Measurements from ENCODE around the gene DIAPH3. TPM values are rescaled to one million over a fixed set of nuclear protein-coding genes. Genes with fewer than 3 reads are reported as not detected.
A peak's percentile ranks its signal among the peaks of the same experiment; 100 is the strongest.

Gene DIAPH3
- total RNA-seq, 1 donor from 2014 or later = 2.6 TPM

GRCh38 chr13:59641817-59642216 lies 521.9 kb downstream of the DIAPH3 start:
- Mint-ChIP-seq H3K4me3 (ENCODE audit: unreplicated experiment) (no peak overlapping the region), H3K9me3 (ENCODE audit: unreplicated experiment) (no peaks in the 10 kb centered on the region), H3K27me3 (ENCODE audit: unreplicated experiment) (no peaks in the 10 kb centered on the region), H3K4me1 (ENCODE audit: low read depth, unreplicated experiment) (no peaks in the 10 kb centered on the region), H3K36me3 (ENCODE audit: unreplicated experiment) (no peaks in the 10 kb centered on the region), H3K27ac (ENCODE audit: unreplicated experiment) (no peak overlapping the region)
- TF ChIP-seq, protein P1, sequence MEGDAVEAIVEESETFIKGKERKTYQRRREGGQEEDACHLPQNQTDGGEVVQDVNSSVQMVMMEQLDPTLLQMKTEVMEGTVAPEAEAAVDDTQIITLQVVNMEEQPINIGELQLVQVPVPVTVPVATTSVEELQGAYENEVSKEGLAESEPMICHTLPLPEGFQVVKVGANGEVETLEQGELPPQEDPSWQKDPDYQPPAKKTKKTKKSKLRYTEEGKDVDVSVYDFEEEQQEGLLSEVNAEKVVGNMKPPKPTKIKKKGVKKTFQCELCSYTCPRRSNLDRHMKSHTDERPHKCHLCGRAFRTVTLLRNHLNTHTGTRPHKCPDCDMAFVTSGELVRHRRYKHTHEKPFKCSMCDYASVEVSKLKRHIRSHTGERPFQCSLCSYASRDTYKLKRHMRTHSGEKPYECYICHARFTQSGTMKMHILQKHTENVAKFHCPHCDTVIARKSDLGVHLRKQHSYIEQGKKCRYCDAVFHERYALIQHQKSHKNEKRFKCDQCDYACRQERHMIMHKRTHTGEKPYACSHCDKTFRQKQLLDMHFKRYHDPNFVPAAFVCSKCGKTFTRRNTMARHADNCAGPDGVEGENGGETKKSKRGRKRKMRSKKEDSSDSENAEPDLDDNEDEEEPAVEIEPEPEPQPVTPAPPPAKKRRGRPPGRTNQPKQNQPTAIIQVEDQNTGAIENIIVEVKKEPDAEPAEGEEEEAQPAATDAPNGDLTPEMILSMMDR (IDR thresholded peaks at IDR 0.05; ENCODE audit: partially characterized antibody, unreplicated experiment) = no peak
- DNase-seq = no peak

DNA sequence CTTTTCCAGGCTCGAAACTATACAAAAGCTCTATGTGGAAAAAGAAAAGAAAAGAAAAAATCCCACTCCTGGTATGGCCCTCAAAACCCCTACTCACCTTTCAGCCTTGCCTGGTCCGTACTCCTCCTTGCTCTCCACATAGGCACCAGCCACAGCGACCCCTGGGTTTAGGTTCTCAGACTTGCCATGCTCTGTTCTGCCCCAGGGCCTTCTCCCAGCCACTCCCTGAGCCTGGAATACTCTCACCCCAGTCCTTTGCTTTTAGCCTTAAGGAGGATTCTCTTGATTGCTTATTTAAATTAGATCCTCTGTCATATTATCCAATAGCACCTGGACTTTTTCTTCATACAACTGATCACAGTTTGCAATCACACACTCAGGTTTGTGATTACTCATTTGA lies 522.5 kb downstream of the DIAPH3 start:
- Mint-ChIP-seq H3K27me3 (ENCODE audit: unreplicated experiment) (no peaks in the 10 kb centered on the region), H3K4me1 (ENCODE audit: low read depth, unreplicated experiment) (no peaks in the 10 kb centered on the region), H3K4me3 (ENCODE audit: unreplicated experiment) (no peak overlapping the region), H3K27ac (ENCODE audit: unreplicated experiment) (no peak overlapping the region), H3K9me3 (ENCODE audit: unreplicated experiment) (no peaks in the 10 kb centered on the region), H3K36me3 (ENCODE audit: unreplicated experiment) (no peaks in the 10 kb centered on the region)
- DNase-seq = no peak
- TF ChIP-seq, protein P1 (IDR thresholded peaks at IDR 0.05; ENCODE audit: partially characterized antibody, unreplicated experiment) = no peak

DNA sequence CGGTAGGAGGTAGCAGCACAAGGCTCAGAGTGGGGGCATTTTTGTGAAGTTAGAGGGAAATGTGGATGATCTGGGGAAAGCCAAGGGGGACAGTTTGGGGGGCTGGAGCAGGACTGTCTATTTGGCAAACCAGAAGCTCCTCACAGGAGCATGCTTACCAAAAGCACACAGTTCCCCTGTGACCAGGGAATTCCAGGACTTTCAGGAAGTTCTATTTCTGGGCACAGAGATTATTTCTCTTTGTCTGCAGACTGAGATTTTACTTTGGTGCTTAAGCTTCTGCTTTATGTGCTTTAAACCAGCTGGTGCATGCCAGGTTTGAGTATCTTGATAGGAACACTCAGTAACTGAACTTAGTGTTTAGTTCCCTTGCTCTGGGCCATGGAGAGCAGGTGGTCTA lies 525.3 kb downstream of the DIAPH3 start:
- H3K4me1 Mint-ChIP-seq (ENCODE audit: low read depth, unreplicated experiment) = peaks cover 3% of the 10 kb centered on the region
- H3K9me3 Mint-ChIP-seq (ENCODE audit: unreplicated experiment) = no peaks in the 10 kb centered on the region
- H3K4me3 Mint-ChIP-seq (ENCODE audit: unreplicated experiment) = no peak overlapping the region
- TF ChIP-seq, protein P1 (IDR thresholded peaks at IDR 0.05; ENCODE audit: partially characterized antibody, unreplicated experiment) = no peak
- no peak overlapping the region for H3K27ac Mint-ChIP-seq (ENCODE audit: unreplicated experiment)
- H3K36me3 Mint-ChIP-seq (ENCODE audit: unreplicated experiment) = no peaks in the 10 kb centered on the region
- H3K27me3 Mint-ChIP-seq (ENCODE audit: unreplicated experiment) = no peaks in the 10 kb centered on the region
- DNase-seq = no peak

DNA sequence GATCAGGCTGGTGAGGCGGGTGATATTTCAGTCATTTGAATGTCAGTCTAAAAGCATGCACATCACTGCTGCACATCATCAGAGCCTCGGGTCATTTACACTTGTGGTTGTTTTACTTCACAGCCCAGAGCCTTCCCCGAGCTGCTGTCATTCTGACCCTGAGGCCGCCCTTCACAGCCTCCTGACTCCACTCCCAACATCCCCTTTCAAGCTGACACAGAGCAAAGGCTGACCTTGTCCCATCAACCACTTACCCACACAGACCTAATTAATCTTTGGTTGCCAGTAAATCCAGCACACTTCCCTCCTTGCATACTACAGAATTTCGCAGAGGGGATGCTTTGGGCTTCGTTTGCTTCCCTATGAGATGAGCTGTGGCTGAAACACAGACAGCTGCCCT lies 528.1 kb downstream of the DIAPH3 start:
- DNase-seq = peak; percentile 26
- TF ChIP-seq, protein P1 (IDR thresholded peaks at IDR 0.05; ENCODE audit: partially characterized antibody, unreplicated experiment) = no peak

GRCh38 chr13:59633290-59633689 lies 530.4 kb downstream of the DIAPH3 start:
- Mint-ChIP-seq H3K9me3 (ENCODE audit: unreplicated experiment) (no peaks in the 10 kb centered on the region), H3K4me1 (ENCODE audit: low read depth, unreplicated experiment) (peaks cover 3% of the 10 kb centered on the region), H3K4me3 (ENCODE audit: unreplicated experiment) (no peak overlapping the region), H3K27ac (ENCODE audit: unreplicated experiment) (no peak overlapping the region), H3K27me3 (ENCODE audit: unreplicated experiment) (no peaks in the 10 kb centered on the region), H3K36me3 (ENCODE audit: unreplicated experiment) (no peaks in the 10 kb centered on the region)
- no peak for DNase-seq
- TF ChIP-seq, protein P1 (IDR thresholded peaks at IDR 0.05; ENCODE audit: partially characterized antibody, unreplicated experiment) = no peak

More for the DNA sequence above, 528.1 kb downstream of the DIAPH3 start:
- Mint-ChIP-seq H3K27ac (ENCODE audit: unreplicated experiment) (no peak overlapping the region), H3K4me1 (ENCODE audit: low read depth, unreplicated experiment) (peaks cover 3% of the 10 kb centered on the region), H3K4me3 (ENCODE audit: unreplicated experiment) (no peak overlapping the region), H3K36me3 (ENCODE audit: unreplicated experiment) (no peaks in the 10 kb centered on the region), H3K27me3 (ENCODE audit: unreplicated experiment) (no peaks in the 10 kb centered on the region), H3K9me3 (ENCODE audit: unreplicated experiment) (no peaks in the 10 kb centered on the region)
